Measurements from ENCODE around the gene EYA2. TPM values are rescaled to one million over a fixed set of nuclear protein-coding genes. Genes with fewer than 3 reads are reported as not detected.
"Not testable (repeated sequence)": the region's sequence is repeated elsewhere in the genome, so short reads cannot be mapped to it uniquely, and the experiment has no call there.

Gene EYA2
- total RNA-seq, 1 donor from 2014 or later, result 1.4 TPM

- ATAC-seq, result no peak
- no peak for DNase-seq
- intact Hi-C loops (cut with micrococcal nuclease), result no loop called here
Observed at GRCh38 chr20:46946796-46947195, 52.2 kb downstream of the EYA2 start.

GRCh38 chr20:46948081-46948480 is 53.4 kb downstream of the EYA2 start:
- intact Hi-C loops (cut with micrococcal nuclease), result no loop called here
- no peak for DNase-seq
- ATAC-seq, result no peak

- intact Hi-C loops (cut with micrococcal nuclease), result no loop called here
- DNase-seq (no peak), ATAC-seq (no peak)
Observed at GRCh38 chr20:46951405-46951804, 56.8 kb downstream of the EYA2 start.

GRCh38 chr20:46951840-46952497 is 57.3 kb downstream of the EYA2 start:
- DNase-seq (no peak), ATAC-seq (no peak)
- intact Hi-C loops (cut with micrococcal nuclease), result no loop called here

- no peak for ATAC-seq
- intact Hi-C loops (cut with micrococcal nuclease), result no loop called here
- no peak for DNase-seq
Observed at GRCh38 chr20:46953596-46953995, 59.0 kb downstream of the EYA2 start.

GRCh38 chr20:46954490-46955038 is 59.9 kb downstream of the EYA2 start:
- ATAC-seq, result no peak

GRCh38 chr20:46955601-46956556 is 61.2 kb downstream of the EYA2 start:
- DNase-seq, result no peak
- intact Hi-C loops (cut with micrococcal nuclease), result no loop called here
- ATAC-seq, result no peak

More at GRCh38 chr20:46954490-46955038, 59.9 kb downstream of the EYA2 start:
- intact Hi-C loops (cut with micrococcal nuclease), result no loop called here
- no peak for DNase-seq

- ATAC-seq (no peak), DNase-seq (no peak)
- intact Hi-C loops (cut with micrococcal nuclease), result no loop called here
Observed at GRCh38 chr20:46959081-46959692, 64.5 kb downstream of the EYA2 start.

GRCh38 chr20:46959821-46960220 is 65.2 kb downstream of the EYA2 start:
- no peak for DNase-seq
- intact Hi-C loops (cut with micrococcal nuclease), result no loop called here
- no peak for ATAC-seq

- no peak for ATAC-seq
- no peak for DNase-seq
- intact Hi-C loops (cut with micrococcal nuclease), result no loop called here
Observed at GRCh38 chr20:46960536-46960935, 65.9 kb downstream of the EYA2 start.

- intact Hi-C loops (cut with micrococcal nuclease); DNase-seq; ATAC-seq: not testable (repeated sequence)
Observed at GRCh38 chr20:46961968-46962367, 67.3 kb downstream of the EYA2 start.

GRCh38 chr20:46962452-46963195 is 68.0 kb downstream of the EYA2 start:
- DNase-seq, result no peak
- no peak for ATAC-seq
- intact Hi-C loops (cut with micrococcal nuclease), result no loop called here

GRCh38 chr20:46963196-46963529 is 68.5 kb downstream of the EYA2 start:
- intact Hi-C loops (cut with micrococcal nuclease), result no loop called here
- DNase-seq (no peak), ATAC-seq (no peak)

GRCh38 chr20:46963758-46964617 is 69.3 kb downstream of the EYA2 start:
- intact Hi-C loops (cut with micrococcal nuclease), result no loop called here
- ATAC-seq, result no peak
- no peak for DNase-seq

- ATAC-seq (no peak), DNase-seq (no peak)
- intact Hi-C loops (cut with micrococcal nuclease), result no loop called here
Observed at GRCh38 chr20:46964618-46965455, 70.2 kb downstream of the EYA2 start.

- ATAC-seq (no peak), DNase-seq (no peak)
- intact Hi-C loops (cut with micrococcal nuclease), result no loop called here
Observed at GRCh38 chr20:46965477-46965876, 70.8 kb downstream of the EYA2 start.

- intact Hi-C loops (cut with micrococcal nuclease), result no loop called here
- DNase-seq, result no peak
- no peak for ATAC-seq
Observed at GRCh38 chr20:46967646-46968045, 73.0 kb downstream of the EYA2 start.

All from left ventricle myocardium superior (tissue), 1 donor.